Measurements from ENCODE around the gene NT5C.

The NT5C gene

GRCh38 chr17:75096082-75096625, 35.4 kb downstream of the NT5C start:
- H3K4me3 ChIP-seq (ENCODE audit: low read depth in 1 of 2, low read length in 2 of 2) = no peak overlapping the region

GRCh38 chr17:75094871-75095399, 36.6 kb downstream of the NT5C start:
- no peak overlapping the region for H3K9ac ChIP-seq (ENCODE audit: low read depth in 1 of 2, low read length in 2 of 2)
- H3K36me3 ChIP-seq (ENCODE audit: control insufficient read depth in 1 of 2, insufficient read depth in 2 of 2, low read length in 2 of 2) = peaks cover 0 to 21% of the 10 kb centered on the region in 2 donors
- peaks cover 36 to 50% of the 10 kb centered on the region in 2 donors for H3K4me1 ChIP-seq (ENCODE audit: control insufficient read depth in 1 of 2, insufficient read depth in 2 of 2, low read length in 2 of 2)

More at GRCh38 chr17:75096082-75096625, 35.4 kb downstream of the NT5C start:
- Histone ChIP-seq H3K9ac (ENCODE audit: low read depth in 1 of 2, low read length in 2 of 2) (no peak overlapping the region), H3K27me3 (ENCODE audit: control insufficient read depth in 1 of 2, insufficient read depth in 2 of 2, low read length in 2 of 2) (no peaks in the 10 kb centered on the region), H3K4me1 (ENCODE audit: control insufficient read depth in 1 of 2, insufficient read depth in 2 of 2, low read length in 2 of 2) (peaks cover 31 to 42% of the 10 kb centered on the region in 2 donors), H3K36me3 (ENCODE audit: control insufficient read depth in 1 of 2, insufficient read depth in 2 of 2, low read length in 2 of 2) (peaks cover 0 to 29% of the 10 kb centered on the region in 2 donors), H3K9me3 (ENCODE audit: control insufficient read depth in 1 of 2, low read length in 2 of 2) (no peaks in the 10 kb centered on the region), H3K27ac (ENCODE audit: low read depth, low read length) (peak overlapping the region; percentile 77)

GRCh38 chr17:75093548-75094158, 37.9 kb downstream of the NT5C start:
- H3K9me3 ChIP-seq (ENCODE audit: control insufficient read depth in 1 of 2, low read length in 2 of 2) = no peaks in the 10 kb centered on the region
- no peaks in the 10 kb centered on the region for H3K27me3 ChIP-seq (ENCODE audit: control insufficient read depth in 1 of 2, insufficient read depth in 2 of 2, low read length in 2 of 2)
- H3K9ac ChIP-seq (ENCODE audit: low read depth in 1 of 2, low read length in 2 of 2) = peak overlapping the region; percentile 51 to 65
- H3K36me3 ChIP-seq (ENCODE audit: control insufficient read depth in 1 of 2, insufficient read depth in 2 of 2, low read length in 2 of 2) = peaks cover 0 to 13% of the 10 kb centered on the region in 2 donors
- H3K4me1 ChIP-seq (ENCODE audit: control insufficient read depth in 1 of 2, insufficient read depth in 2 of 2, low read length in 2 of 2) = peaks cover 44 to 58% of the 10 kb centered on the region in 2 donors
- peak overlapping the region; percentile 32 for H3K27ac ChIP-seq (ENCODE audit: low read depth, low read length)
- no peak overlapping the region for H3K4me3 ChIP-seq (ENCODE audit: low read depth in 1 of 2, low read length in 2 of 2)

More at GRCh38 chr17:75094871-75095399, 36.6 kb downstream of the NT5C start:
- no peak overlapping the region for H3K27ac ChIP-seq (ENCODE audit: low read depth, low read length)
- H3K4me3 ChIP-seq (ENCODE audit: low read depth in 1 of 2, low read length in 2 of 2) = no peak overlapping the region
- H3K27me3 ChIP-seq (ENCODE audit: control insufficient read depth in 1 of 2, insufficient read depth in 2 of 2, low read length in 2 of 2) = no peaks in the 10 kb centered on the region
- H3K9me3 ChIP-seq (ENCODE audit: control insufficient read depth in 1 of 2, low read length in 2 of 2) = no peaks in the 10 kb centered on the region

GRCh38 chr17:75091855-75092327, 39.7 kb downstream of the NT5C start:
- no peaks in the 10 kb centered on the region for H3K9me3 ChIP-seq (ENCODE audit: control insufficient read depth in 1 of 2, low read length in 2 of 2)
- H3K36me3 ChIP-seq (ENCODE audit: control insufficient read depth in 1 of 2, insufficient read depth in 2 of 2, low read length in 2 of 2) = no peaks in the 10 kb centered on the region
- no peaks in the 10 kb centered on the region for H3K27me3 ChIP-seq (ENCODE audit: control insufficient read depth in 1 of 2, insufficient read depth in 2 of 2, low read length in 2 of 2)
- peak overlapping the region; percentile 65 to 70 for H3K9ac ChIP-seq (ENCODE audit: low read depth in 1 of 2, low read length in 2 of 2)
- H3K4me3 ChIP-seq (ENCODE audit: low read depth in 1 of 2, low read length in 2 of 2) = peak overlapping the region; percentile 11 to 60
- H3K4me1 ChIP-seq (ENCODE audit: control insufficient read depth in 1 of 2, insufficient read depth in 2 of 2, low read length in 2 of 2) = peaks cover 53 to 70% of the 10 kb centered on the region in 2 donors
- peak overlapping the region; percentile 95 for H3K27ac ChIP-seq (ENCODE audit: low read depth, low read length)

DNA sequence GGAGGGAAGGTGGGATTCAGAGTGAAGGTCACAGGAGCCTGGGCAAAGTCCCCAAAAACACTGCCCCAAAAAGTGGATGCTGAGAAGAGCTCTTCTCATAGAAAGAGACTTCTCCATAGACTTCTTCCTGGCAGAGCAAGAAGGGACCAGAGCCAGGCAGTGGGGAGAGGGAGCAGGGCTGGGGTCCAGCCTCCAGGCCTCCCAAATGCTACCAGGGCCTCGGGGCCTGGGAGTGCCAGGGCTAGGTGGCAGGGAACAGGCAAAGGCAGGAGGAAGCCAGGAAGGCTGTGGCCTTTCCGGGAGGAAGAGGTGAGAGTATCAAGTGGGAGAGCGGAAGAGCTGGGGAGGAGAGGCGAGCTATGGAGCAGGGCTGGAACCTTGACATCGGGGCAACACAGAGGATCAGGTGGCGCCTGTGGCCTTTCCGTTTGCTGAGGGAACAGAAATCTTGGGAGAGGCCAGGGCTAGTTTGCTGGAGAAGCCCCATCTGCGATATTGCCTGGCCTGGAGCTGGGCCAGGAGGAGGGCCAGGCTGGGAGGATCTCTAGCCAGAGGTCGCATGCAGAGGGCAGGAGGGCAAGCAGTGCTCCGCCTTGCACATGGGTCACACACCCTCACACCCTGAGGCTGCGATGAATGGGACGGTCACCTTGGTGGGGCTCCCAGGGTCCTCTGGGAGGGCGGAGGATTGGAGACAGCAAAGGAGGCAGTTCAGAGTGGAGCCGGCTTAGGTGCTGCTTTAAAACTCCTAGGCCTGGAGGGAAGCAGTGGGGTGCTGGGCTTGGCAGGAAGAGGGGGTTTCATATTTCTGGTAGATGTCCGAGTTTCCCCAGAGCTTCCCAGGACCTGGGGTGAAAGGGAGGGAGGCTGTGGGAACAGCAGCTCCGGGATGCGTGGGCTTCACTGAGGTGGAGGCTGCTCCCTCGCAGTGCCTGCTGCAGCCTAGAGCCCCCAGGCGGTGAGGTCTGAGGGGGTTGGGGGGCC, 40.4 kb downstream of the NT5C start:
- Histone ChIP-seq H3K27me3 (ENCODE audit: control insufficient read depth in 1 of 2, insufficient read depth in 2 of 2, low read length in 2 of 2) (no peaks in the 10 kb centered on the region), H3K4me3 (ENCODE audit: low read depth in 1 of 2, low read length in 2 of 2) (peak overlapping the region; percentile 11 to 60), H3K36me3 (ENCODE audit: control insufficient read depth in 1 of 2, insufficient read depth in 2 of 2, low read length in 2 of 2) (no peaks in the 10 kb centered on the region), H3K4me1 (ENCODE audit: control insufficient read depth in 1 of 2, insufficient read depth in 2 of 2, low read length in 2 of 2) (peaks cover 60 to 76% of the 10 kb centered on the region in 2 donors), H3K27ac (ENCODE audit: low read depth, low read length) (peak overlapping the region; percentile 95), H3K9ac (ENCODE audit: low read depth in 1 of 2, low read length in 2 of 2) (peak overlapping the region; percentile 65 to 70), H3K9me3 (ENCODE audit: control insufficient read depth in 1 of 2, low read length in 2 of 2) (no peaks in the 10 kb centered on the region)

- H3K4me1 ChIP-seq (ENCODE audit: control insufficient read depth in 1 of 2, insufficient read depth in 2 of 2, low read length in 2 of 2) = peaks cover 62 to 68% of the 10 kb centered on the region in 2 donors
- H3K36me3 ChIP-seq (ENCODE audit: control insufficient read depth in 1 of 2, insufficient read depth in 2 of 2, low read length in 2 of 2) = no peaks in the 10 kb centered on the region
- peak overlapping the region; percentile 94 for H3K27ac ChIP-seq (ENCODE audit: low read depth, low read length)
- no peaks in the 10 kb centered on the region for H3K27me3 ChIP-seq (ENCODE audit: control insufficient read depth in 1 of 2, insufficient read depth in 2 of 2, low read length in 2 of 2)
- H3K9ac ChIP-seq (ENCODE audit: low read depth in 1 of 2, low read length in 2 of 2) = peak overlapping the region; percentile 75 to 92
- H3K9me3 ChIP-seq (ENCODE audit: control insufficient read depth in 1 of 2, low read length in 2 of 2) = no peaks in the 10 kb centered on the region
- H3K4me3 ChIP-seq (ENCODE audit: low read depth in 1 of 2, low read length in 2 of 2) = peak overlapping the region; percentile 73 to 83
These were observed 42.8 kb downstream of the NT5C start for GRCh38 chr17:75088465-75089417.

DNA sequence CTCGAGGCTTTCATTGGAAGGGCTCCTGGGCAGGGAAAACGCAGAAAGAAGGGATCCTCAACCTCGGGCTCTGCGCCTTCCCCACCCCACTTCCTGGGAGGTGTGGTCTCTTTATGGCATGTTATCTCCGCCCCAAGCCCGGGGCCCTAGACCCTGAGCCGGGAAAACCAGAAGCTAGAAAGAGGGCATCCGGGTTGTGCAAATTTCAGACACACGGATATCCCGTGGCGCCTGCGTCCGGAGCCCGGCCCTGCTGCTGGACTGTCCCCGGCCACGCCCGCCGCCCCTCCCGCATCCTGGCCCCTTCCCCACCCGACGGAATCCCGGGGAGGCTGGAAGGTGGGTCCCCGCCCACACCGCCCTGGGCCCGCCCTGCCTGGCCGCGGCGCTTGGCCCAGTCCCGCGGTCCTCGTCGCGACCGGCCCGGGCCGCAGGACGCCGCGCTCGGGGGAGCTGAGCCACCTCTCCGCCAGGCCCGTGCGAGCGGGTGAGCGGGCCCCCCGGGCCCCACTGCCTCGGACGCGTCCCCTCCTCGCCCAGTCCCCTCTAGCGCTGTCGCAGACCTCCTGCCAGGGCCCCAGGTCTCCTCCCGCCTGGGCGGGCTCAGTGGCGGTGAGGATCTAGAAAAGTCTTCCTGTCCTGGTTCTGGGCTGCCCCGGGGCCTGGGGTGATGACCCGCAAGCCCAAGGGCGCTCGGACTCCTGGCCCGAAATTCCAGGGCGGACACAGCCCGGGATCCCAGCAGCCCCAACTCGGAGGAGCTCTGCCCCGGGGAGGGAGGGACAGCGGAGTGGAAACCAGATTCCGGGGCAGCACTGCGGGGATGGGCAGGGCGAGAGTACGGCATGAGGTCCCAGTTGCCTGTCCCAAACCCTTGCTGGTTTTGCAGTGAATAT, 43.7 kb downstream of the NT5C start, which contains the start of gene SLC16A5:
Gene SLC16A5, plus strand, starts transcription at position 397 of the 896 bp plus-strand sequence. CDS start 5,683 bp downstream, outside the sequence.
- H3K9ac ChIP-seq (ENCODE audit: low read depth in 1 of 2, low read length in 2 of 2) = peak within 1 kb of the TSS; percentile 75 to 92
- H3K4me1 ChIP-seq (ENCODE audit: control insufficient read depth in 1 of 2, insufficient read depth in 2 of 2, low read length in 2 of 2) = peaks cover 54 to 60% of the 10 kb centered on the region in 2 donors

GRCh38 chr17:75087182-75087557, 44.4 kb downstream of the NT5C start:
- H3K27me3 ChIP-seq (ENCODE audit: control insufficient read depth in 1 of 2, insufficient read depth in 2 of 2, low read length in 2 of 2) = no peaks in the 10 kb centered on the region
- H3K9ac ChIP-seq (ENCODE audit: low read depth in 1 of 2, low read length in 2 of 2) = peak overlapping the region; percentile 75 to 92
- H3K4me3 ChIP-seq (ENCODE audit: low read depth in 1 of 2, low read length in 2 of 2) = peak overlapping the region; percentile 73 to 83
- H3K36me3 ChIP-seq (ENCODE audit: control insufficient read depth in 1 of 2, insufficient read depth in 2 of 2, low read length in 2 of 2) = no peaks in the 10 kb centered on the region
- no peaks in the 10 kb centered on the region for H3K9me3 ChIP-seq (ENCODE audit: control insufficient read depth in 1 of 2, low read length in 2 of 2)
- H3K4me1 ChIP-seq (ENCODE audit: control insufficient read depth in 1 of 2, insufficient read depth in 2 of 2, low read length in 2 of 2) = peaks cover 47 to 54% of the 10 kb centered on the region in 2 donors
- peak overlapping the region; percentile 94 for H3K27ac ChIP-seq (ENCODE audit: low read depth, low read length)

More for the DNA sequence above, 43.7 kb downstream of the NT5C start, which contains the start of gene SLC16A5:
- H3K36me3 ChIP-seq (ENCODE audit: control insufficient read depth in 1 of 2, insufficient read depth in 2 of 2, low read length in 2 of 2) = no peaks in the 10 kb centered on the region
- H3K27ac ChIP-seq (ENCODE audit: low read depth, low read length) = peak within 1 kb of the TSS; percentile 94
- peak within 1 kb of the TSS; percentile 73 to 83 for H3K4me3 ChIP-seq (ENCODE audit: low read depth in 1 of 2, low read length in 2 of 2)
- no peaks in the 10 kb centered on the region for H3K27me3 ChIP-seq (ENCODE audit: control insufficient read depth in 1 of 2, insufficient read depth in 2 of 2, low read length in 2 of 2)
- H3K9me3 ChIP-seq (ENCODE audit: control insufficient read depth in 1 of 2, low read length in 2 of 2) = no peaks in the 10 kb centered on the region
